SH-SY5Y (cell line): ENCODE measurements around the gene FOXG1.

Source experiments
- GATA2 ChIP-seq: IDR thresholded peaks from 2 replicates; pipeline ENCODE4 v1.6.1; 2011; ENCODE audit warnings: mild to moderate bottlenecking, low read depth, low read length
- GATA3 ChIP-seq: IDR thresholded peaks from 2 replicates; pipeline ENCODE4 v1.6.1; 2011; ENCODE audit warnings: low read depth, mild to moderate bottlenecking, low read length, moderate library complexity

DNA sequence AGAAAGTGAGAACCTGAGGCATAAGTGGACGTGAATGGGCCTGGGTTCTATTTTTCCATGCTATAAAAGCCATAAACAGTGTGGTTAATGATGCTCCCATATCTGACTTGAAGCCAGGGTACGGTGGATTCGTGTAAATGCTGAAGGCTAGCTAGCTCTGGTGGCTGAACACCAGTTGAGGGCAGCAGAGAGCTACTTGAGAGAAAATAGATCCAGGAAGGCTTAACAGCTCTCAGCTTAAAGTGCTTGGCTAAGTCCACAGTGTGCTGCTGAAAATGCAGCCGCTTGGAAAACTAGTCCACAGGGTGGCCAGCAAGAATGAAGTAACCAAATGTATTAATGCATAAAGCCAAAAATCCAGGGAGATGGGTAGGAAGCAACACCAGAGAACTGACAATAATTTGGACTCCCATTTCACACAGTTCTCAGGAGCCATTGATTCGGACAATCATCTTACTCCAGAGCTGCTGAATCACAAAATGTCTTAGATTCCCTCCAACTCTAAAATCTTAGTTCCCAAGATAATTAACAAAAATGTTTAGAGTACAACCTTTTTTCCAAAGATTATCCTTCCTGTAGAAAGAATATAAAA is 15.0 kb upstream of the FOXG1 start:
- TF ChIP-seq GATA3 (no peak), GATA2 (no peak)
